ENCODE data around the gene FAM168A.

The FAM168A gene

GRCh38 chr11:73394416-73395296, 203.3 kb downstream of the FAM168A start:
- no peak overlapping the region for H3K4me3 ChIP-seq (ENCODE audit: low read length)
- no peak for TF ChIP-seq CTCF (IDR thresholded peaks at IDR 0.05; ENCODE audit: insufficient read depth, low read depth, low read length, missing control alignments)
- no peak for DNase-seq (ENCODE audit: low read depth)

- peak; percentile 87 for TF ChIP-seq CTCF (IDR thresholded peaks at IDR 0.05; ENCODE audit: insufficient read depth, low read depth, low read length, missing control alignments)
- no peak overlapping the region for H3K4me3 ChIP-seq (ENCODE audit: low read length)
- peak; percentile 85 for DNase-seq (ENCODE audit: low read depth)
These were observed 204.2 kb downstream of the FAM168A start for GRCh38 chr11:73393479-73394415.

- no peak for DNase-seq (ENCODE audit: low read depth)
- no peak overlapping the region for H3K4me3 ChIP-seq (ENCODE audit: low read length)
- no peak for TF ChIP-seq CTCF (IDR thresholded peaks at IDR 0.05; ENCODE audit: insufficient read depth, low read depth, low read length, missing control alignments)
These were observed 204.9 kb downstream of the FAM168A start for GRCh38 chr11:73393011-73393380.

GRCh38 chr11:73392108-73393010, 205.6 kb downstream of the FAM168A start:
- H3K4me3 ChIP-seq (ENCODE audit: low read length): no peak overlapping the region
- no peak for DNase-seq (ENCODE audit: low read depth)
- no peak for TF ChIP-seq CTCF (IDR thresholded peaks at IDR 0.05; ENCODE audit: insufficient read depth, low read depth, low read length, missing control alignments)

- peak; percentile 41 for DNase-seq (ENCODE audit: low read depth)
- no peak for TF ChIP-seq CTCF (IDR thresholded peaks at IDR 0.05; ENCODE audit: insufficient read depth, low read depth, low read length, missing control alignments)
- no peak overlapping the region for H3K4me3 ChIP-seq (ENCODE audit: low read length)
These were observed 206.2 kb downstream of the FAM168A start for GRCh38 chr11:73391665-73392064.

Measured in epithelial cell of esophagus (primary cell).